Astrocyte of the cerebellum (primary cell): ENCODE measurements around the gene TMEM86A.
"Not testable (repeated sequence)": the region's sequence is repeated elsewhere in the genome, so short reads cannot be mapped to it uniquely, and the experiment has no call there.

Experiments used
- DNase-seq: peaks from one replicate; pipeline ENCODE4 v3.0.0-alpha.2; 2011; ENCODE audit warnings: low read depth
- H3K4me3 ChIP-seq: 2 replicates; pipeline ENCODE4 v1.5.1; 2011; ENCODE audit warnings: mild to moderate bottlenecking, low read depth, low read length, moderate library complexity
- CTCF ChIP-seq: IDR thresholded peaks from 2 replicates; pipeline ENCODE4 v1.5.1; 2012; ENCODE audit warnings: low read length, low read depth, moderate library complexity, mild to moderate bottlenecking; ENCODE audit errors: missing control alignments
- in situ Hi-C: cut with HindIII; loops from 2 replicates; pipeline ENCODE4 v1.10.0; 2017; ENCODE audit warnings: low sequenced_read_pairs

TMEM86A gene

GRCh38 chr11:18684267-18684666 lies 14.3 kb upstream of the TMEM86A start:
- in situ Hi-C loops = no loop called here
- H3K4me3 ChIP-seq = no peak overlapping the region
- TF ChIP-seq CTCF = no peak
- no peak for DNase-seq

- DNase-seq, in situ Hi-C loops, H3K4me3 ChIP-seq: not testable (repeated sequence)
These were observed 7.0 kb upstream of the TMEM86A start for GRCh38 chr11:18691467-18692140.

GRCh38 chr11:18692941-18693760 lies 5.4 kb upstream of the TMEM86A start:
- no peak overlapping the region for H3K4me3 ChIP-seq
- no peak for DNase-seq
- in situ Hi-C loops = no loop called here
- no peak for TF ChIP-seq CTCF

- TF ChIP-seq CTCF = no peak
- H3K4me3 ChIP-seq = no peak overlapping the region
- no peak for DNase-seq
- in situ Hi-C loops = no loop called here
These were observed 1.8 kb upstream of the TMEM86A start for GRCh38 chr11:18696638-18697225.

GRCh38 chr11:18697576-18697975 lies 1.0 kb upstream of the TMEM86A start:
- H3K4me3 ChIP-seq = no peak overlapping the region
- TF ChIP-seq CTCF = no peak
- in situ Hi-C loops = no loop called here
- DNase-seq = no peak

- DNase-seq = no peak
- peak overlapping the region; percentile 54 for H3K4me3 ChIP-seq
- TF ChIP-seq CTCF = no peak
- in situ Hi-C loops = no loop called here
These were observed 654 bp downstream of the TMEM86A start for GRCh38 chr11:18699269-18699596.

GRCh38 chr11:18699848-18700261 lies 1.3 kb downstream of the TMEM86A start:
- no peak for TF ChIP-seq CTCF
- in situ Hi-C loops = no loop called here

More at GRCh38 chr11:18699848-18700261, 1.3 kb downstream of the TMEM86A start:
- no peak for DNase-seq
- no peak overlapping the region for H3K4me3 ChIP-seq
